HG02759 (cell line): ENCODE results near the gene SPATA25.

ENCODE experiments used
- ATAC-seq: cut with Tn5 transposase; IDR thresholded peaks from one replicate; pipeline ENCODE4 v1.9.1; 2021; ENCODE audit warnings: mild to moderate bottlenecking, moderate library complexity; ENCODE audit not compliant: unreplicated experiment

The SPATA25 gene

DNA sequence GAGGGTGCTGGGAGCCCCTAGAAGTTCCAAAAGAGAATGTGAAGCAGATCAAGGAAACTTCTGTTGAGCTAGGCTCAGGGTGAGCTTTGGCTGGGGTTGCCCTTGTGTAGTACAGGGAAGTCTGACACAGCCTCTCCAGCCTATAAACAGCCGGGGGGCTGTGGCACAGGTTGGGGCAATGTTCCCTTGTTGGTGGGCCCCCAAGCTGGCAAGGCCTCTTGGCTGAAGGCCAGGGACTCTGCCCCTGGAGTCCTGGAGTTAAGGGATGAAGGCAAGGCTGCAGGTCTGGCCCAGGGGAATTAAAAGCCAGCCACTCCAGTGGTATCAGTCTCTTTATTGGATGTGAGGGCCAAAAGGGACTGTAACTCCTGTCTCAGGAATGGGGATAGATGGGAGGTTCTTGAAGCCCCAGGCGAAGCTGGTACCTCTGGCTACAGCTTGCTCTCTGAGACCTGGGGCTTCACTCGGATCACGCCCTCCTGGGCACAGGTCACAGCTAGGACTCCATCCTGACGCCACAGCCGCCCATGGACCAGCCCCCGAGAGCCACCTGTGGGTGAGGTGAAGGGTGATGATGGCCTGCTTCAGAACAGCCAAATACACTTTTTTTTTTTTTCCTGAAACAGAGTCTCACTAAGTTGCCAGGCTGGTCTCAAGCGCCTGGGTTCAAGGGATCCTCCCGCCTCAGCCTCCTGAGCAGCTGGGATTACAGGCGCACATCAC lies 45.9 kb downstream of the SPATA25 start:
- no peak for ATAC-seq

DNA sequence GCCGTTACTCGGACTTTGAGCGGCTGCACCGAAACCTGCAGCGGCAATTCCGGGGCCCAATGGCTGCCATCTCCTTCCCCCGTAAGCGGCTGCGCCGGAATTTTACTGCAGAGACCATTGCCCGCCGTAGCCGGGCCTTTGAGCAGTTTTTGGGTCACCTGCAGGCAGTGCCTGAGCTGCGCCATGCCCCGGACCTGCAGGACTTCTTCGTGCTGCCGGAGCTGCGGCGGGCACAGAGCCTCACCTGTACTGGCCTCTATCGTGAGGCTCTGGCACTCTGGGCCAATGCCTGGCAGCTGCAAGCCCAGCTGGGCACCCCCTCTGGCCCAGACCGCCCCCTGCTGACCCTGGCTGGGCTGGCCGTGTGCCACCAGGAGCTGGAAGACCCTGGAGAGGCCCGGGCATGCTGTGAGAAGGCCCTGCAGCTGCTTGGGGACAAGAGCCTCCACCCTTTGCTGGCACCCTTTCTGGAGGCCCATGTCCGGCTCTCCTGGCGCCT lies 46.7 kb downstream of the SPATA25 start:
- no peak for ATAC-seq

DNA sequence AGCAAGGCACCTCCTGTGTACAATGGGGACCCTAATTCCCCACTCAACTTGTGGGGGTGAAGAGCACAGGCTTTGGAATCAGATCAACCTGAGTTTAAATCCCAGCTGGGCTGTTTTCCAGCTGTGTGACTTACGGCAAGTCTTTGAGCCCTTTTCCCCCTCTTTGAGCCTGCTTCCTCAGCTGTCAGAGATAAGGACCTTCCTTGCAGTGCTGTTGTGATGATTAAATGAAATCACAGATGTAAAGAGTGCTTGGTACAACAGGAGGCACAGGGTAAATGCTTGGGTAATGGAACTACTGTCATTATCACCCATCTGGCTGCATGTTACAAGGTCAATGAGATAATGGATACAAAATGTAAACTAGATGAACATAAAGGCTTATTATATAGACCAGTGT lies 50.6 kb downstream of the SPATA25 start:
- no peak for ATAC-seq
